ENCODE measurements around the gene ABLIM1.

GRCh38 chr10:114665406-114665805 lies 7.3 kb upstream of the ABLIM1 start:
- TF ChIP-seq EZH2 (IDR thresholded peaks at IDR 0.05; ENCODE audit: low read length, missing control alignments) (no peak), CTCF (conservative IDR thresholded peaks at IDR 0.05 in 1 of 2, IDR thresholded peaks at IDR 0.05 in 1 of 2; ENCODE audit: low read depth in 1 of 2, low read length in 2 of 2) (no peak)

Data from fibroblast of lung (primary cell).